Measurements from ENCODE around the gene ETV6. TPM values are rescaled to one million over a fixed set of nuclear protein-coding genes. Genes with fewer than 3 reads are reported as not detected.

ETV6 gene
- total RNA-seq, 2 donors from 2014 or later: 50.2 to 82.3 TPM

- no peaks in the 10 kb centered on the region for H3K27me3 Mint-ChIP-seq
- H3K4me3 Mint-ChIP-seq: no peak overlapping the region
- ATAC-seq (no peak), DNase-seq (ENCODE audit: low spot score) (no peak)
- peaks cover 26 to 47% of the 10 kb centered on the region in 2 donors for H3K4me1 Mint-ChIP-seq (ENCODE audit: low read depth in 2 of 2)
- no peaks in the 10 kb centered on the region for H3K9me3 Mint-ChIP-seq
- no peaks in the 10 kb centered on the region for H3K36me3 Mint-ChIP-seq
- H3K27ac Mint-ChIP-seq: no peak overlapping the region
Observed at GRCh38 chr12:11697670-11698387, 48.4 kb downstream of the ETV6 start.

GRCh38 chr12:11698729-11699128, 49.3 kb downstream of the ETV6 start:
- Mint-ChIP-seq H3K27ac (no peak overlapping the region), H3K4me1 (ENCODE audit: low read depth in 2 of 2) (peaks cover 33 to 45% of the 10 kb centered on the region in 2 donors), H3K9me3 (no peaks in the 10 kb centered on the region), H3K27me3 (no peaks in the 10 kb centered on the region), H3K36me3 (no peaks in the 10 kb centered on the region), H3K4me3 (no peak overlapping the region)
- no peak for ATAC-seq
- DNase-seq (ENCODE audit: low spot score): no peak

GRCh38 chr12:11701433-11701832, 52.0 kb downstream of the ETV6 start:
- H3K27ac Mint-ChIP-seq: no peak overlapping the region

DNA sequence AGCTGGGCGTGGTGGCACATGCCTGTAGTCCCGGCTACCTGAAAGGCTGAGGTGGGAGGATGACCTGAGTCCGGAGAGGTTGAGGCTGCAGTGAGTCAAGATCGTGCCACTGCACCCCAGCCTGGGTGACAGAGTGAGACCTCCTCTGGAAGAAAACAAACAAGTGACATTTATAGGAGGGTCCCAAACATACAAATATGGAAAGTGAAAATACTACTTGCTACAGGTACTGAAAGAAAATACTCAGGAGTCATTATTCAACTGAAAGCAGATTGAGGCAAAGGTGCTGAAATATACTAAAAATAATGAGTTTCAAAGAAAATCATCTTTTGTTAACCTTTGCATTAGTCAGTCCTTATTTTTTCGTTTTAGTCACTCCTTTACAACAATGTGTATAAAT, 53.5 kb downstream of the ETV6 start:
- H3K4me1 Mint-ChIP-seq (ENCODE audit: low read depth in 2 of 2): peaks cover 34 to 41% of the 10 kb centered on the region in 2 donors
- no peaks in the 10 kb centered on the region for H3K36me3 Mint-ChIP-seq
- H3K27ac Mint-ChIP-seq: peak overlapping the region in 1 of 2 donors; percentile 39
- no peaks in the 10 kb centered on the region for H3K9me3 Mint-ChIP-seq
- H3K4me3 Mint-ChIP-seq: no peak overlapping the region
- DNase-seq (ENCODE audit: low spot score): no peak
- no peaks in the 10 kb centered on the region for H3K27me3 Mint-ChIP-seq
- ATAC-seq: peak in 1 of 2 donors; percentile 31

More at GRCh38 chr12:11701433-11701832, 52.0 kb downstream of the ETV6 start:
- H3K9me3 Mint-ChIP-seq: no peaks in the 10 kb centered on the region
- no peaks in the 10 kb centered on the region for H3K36me3 Mint-ChIP-seq
- H3K4me3 Mint-ChIP-seq: no peak overlapping the region
- peaks cover 37 to 44% of the 10 kb centered on the region in 2 donors for H3K4me1 Mint-ChIP-seq (ENCODE audit: low read depth in 2 of 2)
- H3K27me3 Mint-ChIP-seq: no peaks in the 10 kb centered on the region
- DNase-seq (ENCODE audit: low spot score) (no peak), ATAC-seq (no peak)

DNA sequence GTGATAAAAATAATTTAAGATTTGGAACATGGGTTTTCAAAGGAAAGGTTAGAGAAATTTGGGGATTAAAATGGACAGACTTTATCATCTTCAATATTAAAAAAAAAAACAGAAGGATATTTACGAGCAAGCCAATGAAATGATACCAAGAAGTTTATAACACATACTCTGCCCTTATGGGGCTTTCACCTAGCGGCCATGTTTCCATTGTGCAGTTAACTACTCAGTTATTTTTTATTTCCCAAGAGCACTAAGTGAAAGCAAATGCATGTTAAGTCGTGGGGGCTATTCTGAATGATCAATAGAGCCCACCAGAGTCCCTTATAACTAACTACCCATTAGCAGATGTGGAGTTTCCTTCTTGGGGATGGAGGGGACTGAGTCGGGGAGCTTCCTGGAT, 53.9 kb downstream of the ETV6 start:
- Mint-ChIP-seq H3K27me3 (no peaks in the 10 kb centered on the region), H3K9me3 (no peaks in the 10 kb centered on the region), H3K4me1 (ENCODE audit: low read depth in 2 of 2) (peaks cover 29 to 37% of the 10 kb centered on the region in 2 donors), H3K36me3 (no peaks in the 10 kb centered on the region), H3K4me3 (no peak overlapping the region), H3K27ac (peak overlapping the region in 1 of 2 donors; percentile 39)
- DNase-seq (ENCODE audit: low spot score): no peak
- ATAC-seq: no peak

- no peaks in the 10 kb centered on the region for H3K27me3 Mint-ChIP-seq
- no peaks in the 10 kb centered on the region for H3K9me3 Mint-ChIP-seq
- H3K36me3 Mint-ChIP-seq: no peaks in the 10 kb centered on the region
- ATAC-seq: no peak
- no peak for DNase-seq (ENCODE audit: low spot score)
- no peak overlapping the region for H3K4me3 Mint-ChIP-seq
- peaks cover 28 to 37% of the 10 kb centered on the region in 2 donors for H3K4me1 Mint-ChIP-seq (ENCODE audit: low read depth in 2 of 2)
- no peak overlapping the region for H3K27ac Mint-ChIP-seq
Observed at GRCh38 chr12:11704089-11704488, 54.6 kb downstream of the ETV6 start.

DNA sequence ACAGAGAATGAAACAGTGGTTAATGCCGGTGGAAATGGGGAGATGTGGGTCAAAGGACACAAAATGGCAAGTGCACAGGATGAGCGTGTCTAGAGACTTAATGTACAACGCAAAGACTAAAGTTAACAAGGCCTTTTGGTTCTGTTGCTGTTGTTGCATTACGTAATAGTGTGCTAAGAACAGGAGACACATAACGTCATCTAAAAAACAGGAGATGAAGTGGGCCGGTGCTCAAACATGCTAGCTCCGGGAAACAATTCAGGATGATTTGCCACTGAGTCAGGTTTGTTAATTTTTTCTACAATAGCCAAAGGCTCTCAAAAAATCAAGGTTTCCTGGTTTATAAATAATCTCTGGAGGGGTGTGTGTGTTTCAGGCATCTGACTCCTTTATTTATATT, 55.5 kb downstream of the ETV6 start:
- no peak for ATAC-seq
- Mint-ChIP-seq H3K4me3 (no peak overlapping the region), H3K36me3 (no peaks in the 10 kb centered on the region), H3K27ac (no peak overlapping the region), H3K27me3 (no peaks in the 10 kb centered on the region), H3K9me3 (no peaks in the 10 kb centered on the region), H3K4me1 (ENCODE audit: low read depth in 2 of 2) (peaks cover 34 to 35% of the 10 kb centered on the region in 2 donors)
- no peak for DNase-seq (ENCODE audit: low spot score)

- Mint-ChIP-seq H3K27ac (no peak overlapping the region), H3K27me3 (no peaks in the 10 kb centered on the region), H3K9me3 (no peaks in the 10 kb centered on the region), H3K4me1 (ENCODE audit: low read depth in 2 of 2) (peaks cover 32 to 36% of the 10 kb centered on the region in 2 donors), H3K4me3 (no peak overlapping the region), H3K36me3 (no peaks in the 10 kb centered on the region)
- ATAC-seq (no peak), DNase-seq (ENCODE audit: low spot score) (no peak)
Observed at GRCh38 chr12:11706509-11707379, 57.3 kb downstream of the ETV6 start.

DNA sequence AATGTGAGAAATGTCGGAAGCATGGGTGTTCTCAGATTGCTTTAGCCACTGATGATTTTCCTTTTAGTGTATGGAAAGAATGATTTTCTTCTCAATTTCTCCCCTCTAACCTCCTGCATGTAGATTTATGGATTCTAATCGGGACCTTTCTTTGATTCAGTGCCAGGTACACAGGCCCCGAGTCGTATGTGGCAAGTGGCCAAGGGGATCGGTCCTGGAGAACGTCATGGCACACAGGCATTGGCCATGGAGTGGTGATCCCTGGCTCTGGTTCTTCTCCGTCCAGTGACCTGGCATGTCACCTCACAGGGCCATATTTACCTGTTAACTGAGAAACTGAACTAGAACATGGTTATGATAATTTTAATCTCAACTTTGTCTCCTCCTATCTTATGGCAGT, 58.1 kb downstream of the ETV6 start:
- no peaks in the 10 kb centered on the region for H3K27me3 Mint-ChIP-seq
- no peak overlapping the region for H3K4me3 Mint-ChIP-seq
- H3K9me3 Mint-ChIP-seq: no peaks in the 10 kb centered on the region
- H3K4me1 Mint-ChIP-seq (ENCODE audit: low read depth in 2 of 2): peaks cover 27 to 36% of the 10 kb centered on the region in 2 donors
- no peaks in the 10 kb centered on the region for H3K36me3 Mint-ChIP-seq
- no peak overlapping the region for H3K27ac Mint-ChIP-seq
- DNase-seq (ENCODE audit: low spot score): no peak
- no peak for ATAC-seq

DNA sequence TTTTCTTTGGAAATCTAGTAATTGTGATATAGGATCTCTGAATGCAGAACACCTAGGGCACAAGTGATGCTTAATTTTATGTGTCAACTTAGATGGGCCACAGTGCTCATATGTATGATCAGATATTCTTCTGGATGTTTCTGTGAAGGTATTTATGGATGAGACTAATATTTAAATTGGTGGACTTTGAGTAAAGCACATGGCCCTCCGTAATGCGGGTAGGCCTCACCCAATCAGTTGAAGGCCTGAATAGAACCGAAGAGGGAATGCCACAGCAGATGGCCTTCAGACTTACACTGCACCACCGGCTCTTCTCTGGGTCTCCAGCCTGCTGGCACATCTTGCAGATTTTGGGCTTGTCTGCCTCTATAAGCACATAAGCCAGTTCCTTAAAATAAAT, 60.0 kb downstream of the ETV6 start:
- ATAC-seq (no peak), DNase-seq (ENCODE audit: low spot score) (no peak)
- H3K27me3 Mint-ChIP-seq: no peaks in the 10 kb centered on the region
- H3K36me3 Mint-ChIP-seq: no peaks in the 10 kb centered on the region
- no peaks in the 10 kb centered on the region for H3K9me3 Mint-ChIP-seq
- H3K27ac Mint-ChIP-seq: no peak overlapping the region
- no peak overlapping the region for H3K4me3 Mint-ChIP-seq
- peaks cover 29 to 36% of the 10 kb centered on the region in 2 donors for H3K4me1 Mint-ChIP-seq (ENCODE audit: low read depth in 2 of 2)

DNA sequence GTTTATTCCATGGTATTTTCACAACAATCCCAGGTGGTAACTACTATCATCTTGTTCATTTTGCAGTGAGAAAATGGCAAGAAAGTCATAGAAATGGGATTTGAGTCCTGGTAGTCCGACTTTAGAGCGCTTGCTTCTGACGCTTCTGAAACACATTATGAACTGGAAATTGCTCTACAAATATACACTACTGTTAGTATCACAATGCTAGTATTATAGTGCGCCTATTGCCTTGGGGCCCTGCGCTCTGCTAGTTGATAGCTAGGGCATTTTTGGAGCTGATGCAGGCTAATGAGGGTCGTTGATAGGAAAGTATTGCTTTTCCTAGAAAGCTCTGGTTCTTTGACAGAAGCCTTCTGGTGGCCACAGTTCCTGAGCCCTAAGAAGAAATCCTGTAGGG, 61.0 kb downstream of the ETV6 start:
- H3K27me3 Mint-ChIP-seq: no peaks in the 10 kb centered on the region
- no peak for DNase-seq (ENCODE audit: low spot score)
- no peak overlapping the region for H3K27ac Mint-ChIP-seq
- H3K4me1 Mint-ChIP-seq (ENCODE audit: low read depth in 2 of 2): peaks cover 34 to 40% of the 10 kb centered on the region in 2 donors
- no peaks in the 10 kb centered on the region for H3K9me3 Mint-ChIP-seq
- ATAC-seq: no peak
- no peaks in the 10 kb centered on the region for H3K36me3 Mint-ChIP-seq
- no peak overlapping the region for H3K4me3 Mint-ChIP-seq

- peaks cover 34 to 40% of the 10 kb centered on the region in 2 donors for H3K4me1 Mint-ChIP-seq (ENCODE audit: low read depth in 2 of 2)
- H3K36me3 Mint-ChIP-seq: no peaks in the 10 kb centered on the region
- no peak overlapping the region for H3K27ac Mint-ChIP-seq
- ATAC-seq (no peak), DNase-seq (ENCODE audit: low spot score) (no peak)
- no peak overlapping the region for H3K4me3 Mint-ChIP-seq
- no peaks in the 10 kb centered on the region for H3K9me3 Mint-ChIP-seq
- no peaks in the 10 kb centered on the region for H3K27me3 Mint-ChIP-seq
Observed at GRCh38 chr12:11710906-11711305, 61.4 kb downstream of the ETV6 start.

DNA sequence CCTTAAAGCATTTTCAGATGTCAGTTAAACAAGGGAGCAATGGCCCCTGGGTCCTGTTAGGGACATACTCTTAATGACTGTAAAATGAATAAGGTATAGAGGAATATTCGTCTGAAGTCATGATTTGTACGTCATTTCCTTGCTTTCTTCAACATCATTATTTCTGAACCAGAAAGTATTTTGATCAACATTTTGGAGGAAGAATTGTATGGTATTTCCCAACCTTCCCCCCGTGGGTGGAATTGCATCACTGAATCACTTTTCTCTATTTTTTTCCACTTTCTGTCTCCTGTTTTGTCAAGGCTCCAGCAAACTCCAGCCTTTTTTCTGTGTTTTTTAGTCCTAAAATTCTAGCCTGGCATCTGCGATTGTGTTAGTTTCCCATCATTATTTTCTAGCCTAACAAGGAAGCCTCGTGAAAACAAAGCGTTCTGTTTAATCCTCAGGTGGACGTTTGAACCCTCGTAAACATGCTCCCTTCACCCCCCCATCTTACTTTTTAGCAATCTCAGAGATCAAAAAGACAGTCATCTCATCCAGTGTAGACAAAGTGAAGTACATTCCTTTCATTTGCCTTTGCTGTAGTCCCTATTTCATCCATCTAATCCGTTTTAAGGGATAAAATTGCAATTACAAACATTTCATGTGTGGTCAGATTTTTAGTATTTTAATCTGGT, 62.3 kb downstream of the ETV6 start:
- Mint-ChIP-seq H3K36me3 (no peaks in the 10 kb centered on the region), H3K9me3 (no peaks in the 10 kb centered on the region), H3K27me3 (no peaks in the 10 kb centered on the region), H3K4me3 (no peak overlapping the region), H3K27ac (no peak overlapping the region), H3K4me1 (ENCODE audit: low read depth in 2 of 2) (peaks cover 34 to 44% of the 10 kb centered on the region in 2 donors)
- ATAC-seq (no peak), DNase-seq (ENCODE audit: low spot score) (no peak)

DNA sequence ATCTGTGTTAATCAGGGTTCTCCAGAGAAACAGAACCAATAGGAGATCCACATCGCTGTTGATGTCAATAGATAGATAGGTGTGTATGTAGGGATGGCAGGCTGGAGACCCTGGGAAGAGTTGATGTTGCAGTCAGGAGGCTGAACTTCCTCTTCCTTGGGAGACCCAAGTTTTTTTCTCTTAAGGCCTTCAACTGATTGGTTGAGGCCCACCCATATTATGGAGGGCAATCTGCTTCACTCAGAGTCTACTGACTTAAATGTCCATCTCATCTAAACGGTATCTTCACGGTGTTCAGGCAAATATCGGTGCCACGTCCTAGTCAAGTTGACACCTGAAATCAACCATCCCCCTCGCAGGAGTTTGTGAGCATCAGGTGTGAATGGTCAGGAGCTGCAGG, 63.0 kb downstream of the ETV6 start:
- no peaks in the 10 kb centered on the region for H3K9me3 Mint-ChIP-seq
- no peak overlapping the region for H3K4me3 Mint-ChIP-seq
- ATAC-seq (no peak), DNase-seq (ENCODE audit: low spot score) (no peak)
- no peaks in the 10 kb centered on the region for H3K36me3 Mint-ChIP-seq
- peaks cover 34 to 41% of the 10 kb centered on the region in 2 donors for H3K4me1 Mint-ChIP-seq (ENCODE audit: low read depth in 2 of 2)
- no peak overlapping the region for H3K27ac Mint-ChIP-seq
- H3K27me3 Mint-ChIP-seq: no peaks in the 10 kb centered on the region

Measured in natural killer cell treated with Interleukin-12 subunit alpha and Interleukin-12 subunit beta and Interleukin-15 and Interleukin-18, amount 100 ng/mL, for 72 hours (primary cell).